ENCODE measurements around the gene GRIP1.

GRIP1 gene

GRCh38 chr12:66430106-66430505 is 248.8 kb downstream of the GRIP1 start:
- no peak for DNase-seq

- DNase-seq, result no peak
Observed at GRCh38 chr12:66428870-66429269, 250.0 kb downstream of the GRIP1 start.

GRCh38 chr12:66428261-66428660 is 250.6 kb downstream of the GRIP1 start:
- DNase-seq, result no peak

- no peak for DNase-seq
Observed at GRCh38 chr12:66426696-66427095, 252.2 kb downstream of the GRIP1 start.

GRCh38 chr12:66423266-66423665 is 255.6 kb downstream of the GRIP1 start:
- DNase-seq, result no peak

- DNase-seq, result no peak
Observed at GRCh38 chr12:66418908-66419307, 260.0 kb downstream of the GRIP1 start.

GRCh38 chr12:66417217-66417616 is 261.7 kb downstream of the GRIP1 start:
- DNase-seq, result no peak

GRCh38 chr12:66409195-66409871 is 269.5 kb downstream of the GRIP1 start:
- DNase-seq, result peak; percentile 30

- DNase-seq, result no peak
Observed at GRCh38 chr12:66405395-66405794, 273.5 kb downstream of the GRIP1 start.

GRCh38 chr12:66403746-66404145 is 275.1 kb downstream of the GRIP1 start:
- DNase-seq, result no peak

GRCh38 chr12:66399911-66400306 is 279.0 kb downstream of the GRIP1 start:
- no peak for DNase-seq

- DNase-seq, result no peak
Observed at GRCh38 chr12:66398931-66399910, 279.7 kb downstream of the GRIP1 start.

- DNase-seq, result no peak
Observed at GRCh38 chr12:66397574-66398290, 281.1 kb downstream of the GRIP1 start.

- DNase-seq, result no peak
Observed at GRCh38 chr12:66393890-66394289, 285.0 kb downstream of the GRIP1 start.

- DNase-seq, result no peak
Observed at GRCh38 chr12:66392266-66392915, 286.5 kb downstream of the GRIP1 start.

GRCh38 chr12:66388517-66388916 is 290.4 kb downstream of the GRIP1 start:
- no peak for DNase-seq

- no peak for DNase-seq
Observed at GRCh38 chr12:66387117-66387516, 291.8 kb downstream of the GRIP1 start.

- DNase-seq, result no peak
Observed at GRCh38 chr12:66380769-66381535, 297.9 kb downstream of the GRIP1 start.

GRCh38 chr12:66379616-66380015 is 299.3 kb downstream of the GRIP1 start:
- DNase-seq, result no peak

- DNase-seq, result no peak
Observed at GRCh38 chr12:66375560-66375959, 303.3 kb downstream of the GRIP1 start.

- DNase-seq, result no peak
Observed at GRCh38 chr12:66371982-66372381, 306.9 kb downstream of the GRIP1 start.
